ENCODE measurements around the gene DCAF7.

Gene DCAF7

GRCh38 chr17:63525190-63525946 lies 24.9 kb upstream of the DCAF7 start:
- no peak for DNase-seq

GRCh38 chr17:63526861-63527260 lies 23.4 kb upstream of the DCAF7 start:
- no peak for DNase-seq

GRCh38 chr17:63528183-63528582 lies 22.1 kb upstream of the DCAF7 start:
- no peak for DNase-seq

GRCh38 chr17:63529711-63530556 lies 20.3 kb upstream of the DCAF7 start:
- no peak for DNase-seq

GRCh38 chr17:63530557-63531021 lies 19.7 kb upstream of the DCAF7 start:
- no peak for DNase-seq

GRCh38 chr17:63531022-63531965 lies 19.0 kb upstream of the DCAF7 start:
- DNase-seq: no peak

GRCh38 chr17:63533433-63534077 lies 16.7 kb upstream of the DCAF7 start:
- peak; percentile 9 for DNase-seq

GRCh38 chr17:63534078-63534570 lies 16.2 kb upstream of the DCAF7 start:
- no peak for DNase-seq

- DNase-seq: no peak
Measured at GRCh38 chr17:63534816-63535455, 15.3 kb upstream of the DCAF7 start.

- no peak for DNase-seq
Measured at GRCh38 chr17:63535640-63536039, 14.6 kb upstream of the DCAF7 start.

GRCh38 chr17:63537001-63537400 lies 13.3 kb upstream of the DCAF7 start:
- DNase-seq: no peak

GRCh38 chr17:63537991-63538692 lies 12.1 kb upstream of the DCAF7 start:
- DNase-seq: peak; percentile 79

- DNase-seq: no peak
Measured at GRCh38 chr17:63538693-63539595, 11.3 kb upstream of the DCAF7 start.

- no peak for DNase-seq
Measured at GRCh38 chr17:63540590-63540989, 9.7 kb upstream of the DCAF7 start.

GRCh38 chr17:63542218-63542545 lies 8.1 kb upstream of the DCAF7 start:
- no peak for DNase-seq

- peak; percentile 60 for DNase-seq
Measured at GRCh38 chr17:63542942-63543821, 7.1 kb upstream of the DCAF7 start.

- no peak for DNase-seq
Measured at GRCh38 chr17:63543822-63544420, 6.4 kb upstream of the DCAF7 start.

GRCh38 chr17:63544467-63545301 lies 5.6 kb upstream of the DCAF7 start:
- no peak for DNase-seq

All from NCI-H146 (cell line).